SK-N-SH treated with all-trans-retinoic acid at 6 μM for 48 hours (cell line): ENCODE data around the gene EPHB4.
"Not testable (repeated sequence)": the region's sequence is repeated elsewhere in the genome, so short reads cannot be mapped to it uniquely, and the experiment has no call there.

Experiments used
- ATAC-seq: fragments of 200-7000 bp; cut with Tn5 transposase; 3 replicates; pipeline ENCODE4 v1.9.1; 2020; ENCODE audit warnings: mild to moderate bottlenecking, moderate library complexity
- ARNTL ChIP-seq: fragments of 450-650 bp; formaldehyde crosslinking; IDR thresholded peaks from 2 replicates; pipeline ENCODE4 v1.5.0; 2020; ENCODE audit warnings: low read depth, mild to moderate bottlenecking, moderate library complexity, borderline replicate concordance
- BACH2 ChIP-seq: fragments of 250-450 bp; sonication (Bioruptor Pico); IDR thresholded peaks from 2 replicates; pipeline ENCODE4 v1.9.0; 2021; ENCODE audit warnings: mild to moderate bottlenecking, borderline replicate concordance
- CSDC2 ChIP-seq: fragments of 250-450 bp; sonication (Bioruptor Pico); IDR thresholded peaks from 2 replicates; pipeline ENCODE4 v1.5.0; 2020; ENCODE audit warnings: mild to moderate bottlenecking, moderate library complexity
- ESRRG ChIP-seq: fragments of 250-450 bp; sonication (Bioruptor Pico); IDR thresholded peaks from 2 replicates; pipeline ENCODE4 v1.6.1; 2021; ENCODE audit warnings: mild to moderate bottlenecking
- OSR1 ChIP-seq: fragments of 250-450 bp; sonication (Bioruptor Pico); IDR thresholded peaks from 2 replicates; pipeline ENCODE4 v1.8.0; 2022; ENCODE audit warnings: moderate library complexity, mild to moderate bottlenecking, inconsistent platforms
- PPARA ChIP-seq: fragments of 250-450 bp; sonication (Bioruptor Pico); IDR thresholded peaks from 2 replicates; pipeline ENCODE4 v1.5.0; 2020; ENCODE audit warnings: mild to moderate bottlenecking, borderline replicate concordance
- RARB ChIP-seq: fragments of 250-450 bp; sonication (Bioruptor Pico); IDR thresholded peaks from 2 replicates; pipeline ENCODE4 v1.8.0; 2021; ENCODE audit warnings: mild to moderate bottlenecking, moderate library complexity
- SNAI2 ChIP-seq: fragments of 250-450 bp; sonication (Bioruptor Pico); IDR thresholded peaks from 2 replicates; pipeline ENCODE4 v1.5.0; 2020; ENCODE audit warnings: mild to moderate bottlenecking, moderate library complexity
- TCF4 ChIP-seq: fragments of 250-450 bp; sonication (Bioruptor Pico); IDR thresholded peaks from 2 replicates; pipeline ENCODE4 v1.8.0; 2021; ENCODE audit warnings: mild to moderate bottlenecking, moderate library complexity, borderline replicate concordance
- TOX ChIP-seq: fragments of 250-450 bp; sonication (Bioruptor Pico); IDR thresholded peaks from 2 replicates; pipeline ENCODE4 v1.8.0; 2021; ENCODE audit warnings: mild to moderate bottlenecking, moderate library complexity, borderline replicate concordance
- ZC3H10 ChIP-seq: fragments of 250-450 bp; sonication (Bioruptor Pico); IDR thresholded peaks from 2 replicates; pipeline ENCODE4 v1.5.1; 2021; ENCODE audit warnings: mild to moderate bottlenecking, moderate library complexity
- ZFP3 ChIP-seq: fragments of 250-450 bp; sonication (Bioruptor Pico); IDR thresholded peaks from 2 replicates; pipeline ENCODE4 v1.5.0; 2020; ENCODE audit warnings: mild to moderate bottlenecking, moderate library complexity
- ZFP30 ChIP-seq: fragments of 450-650 bp; formaldehyde crosslinking; IDR thresholded peaks from 2 replicates; pipeline ENCODE4 v1.5.0; 2022; ENCODE audit warnings: mild to moderate bottlenecking, moderate library complexity
- ZNF70 ChIP-seq: fragments of 450-650 bp; formaldehyde crosslinking; IDR thresholded peaks from 2 replicates; pipeline ENCODE4 v1.5.0; 2020; ENCODE audit warnings: mild to moderate bottlenecking, moderate library complexity
- TF ChIP-seq, protein P1 (sequence below): fragments of 250-450 bp; sonication (Bioruptor Pico); IDR thresholded peaks from 2 replicates; pipeline ENCODE4 v1.8.0; 2020; ENCODE audit warnings: mild to moderate bottlenecking, moderate library complexity, borderline replicate concordance
- TF ChIP-seq, protein P2 (sequence below): fragments of 250-450 bp; sonication (Bioruptor Pico); IDR thresholded peaks from 2 replicates; pipeline ENCODE4 v1.5.1; 2021; ENCODE audit warnings: mild to moderate bottlenecking, moderate library complexity
- TF ChIP-seq, protein P3 (sequence below): fragments of 250-450 bp; sonication (Bioruptor Pico); IDR thresholded peaks from 2 replicates; pipeline ENCODE4 v1.5.0; 2020; ENCODE audit warnings: mild to moderate bottlenecking, moderate library complexity

The EPHB4 gene

DNA sequence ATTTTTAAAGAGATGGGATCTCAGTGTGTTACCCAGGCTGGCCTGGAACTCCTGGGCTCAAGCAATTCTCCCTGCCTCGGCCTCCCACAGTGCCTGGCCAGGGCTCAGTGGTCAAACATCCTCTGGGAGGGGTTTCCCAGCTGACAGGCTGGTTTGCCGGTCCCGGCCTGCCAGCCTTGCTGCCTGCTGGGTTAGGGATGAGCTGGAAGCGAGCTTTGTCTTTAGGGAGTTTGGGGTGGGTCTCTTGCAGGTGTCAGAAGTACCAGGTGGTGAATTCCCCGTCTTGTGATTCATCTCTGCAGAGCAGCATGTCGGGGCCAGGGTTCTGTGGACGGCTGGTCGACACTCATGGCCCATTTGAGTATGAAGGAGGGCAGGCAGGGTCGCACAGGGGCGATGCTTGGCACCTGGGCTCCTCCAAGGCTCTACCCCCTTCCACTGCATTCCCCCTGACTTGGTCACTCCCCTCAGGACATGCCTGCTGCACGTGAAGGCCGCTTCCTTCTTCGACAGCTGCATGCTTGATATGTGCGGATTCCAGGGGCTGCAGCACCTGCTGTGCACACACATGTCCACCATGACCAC, 63.7 kb downstream of the EPHB4 start:
- no peak for ATAC-seq
- TF ChIP-seq, protein P1, sequence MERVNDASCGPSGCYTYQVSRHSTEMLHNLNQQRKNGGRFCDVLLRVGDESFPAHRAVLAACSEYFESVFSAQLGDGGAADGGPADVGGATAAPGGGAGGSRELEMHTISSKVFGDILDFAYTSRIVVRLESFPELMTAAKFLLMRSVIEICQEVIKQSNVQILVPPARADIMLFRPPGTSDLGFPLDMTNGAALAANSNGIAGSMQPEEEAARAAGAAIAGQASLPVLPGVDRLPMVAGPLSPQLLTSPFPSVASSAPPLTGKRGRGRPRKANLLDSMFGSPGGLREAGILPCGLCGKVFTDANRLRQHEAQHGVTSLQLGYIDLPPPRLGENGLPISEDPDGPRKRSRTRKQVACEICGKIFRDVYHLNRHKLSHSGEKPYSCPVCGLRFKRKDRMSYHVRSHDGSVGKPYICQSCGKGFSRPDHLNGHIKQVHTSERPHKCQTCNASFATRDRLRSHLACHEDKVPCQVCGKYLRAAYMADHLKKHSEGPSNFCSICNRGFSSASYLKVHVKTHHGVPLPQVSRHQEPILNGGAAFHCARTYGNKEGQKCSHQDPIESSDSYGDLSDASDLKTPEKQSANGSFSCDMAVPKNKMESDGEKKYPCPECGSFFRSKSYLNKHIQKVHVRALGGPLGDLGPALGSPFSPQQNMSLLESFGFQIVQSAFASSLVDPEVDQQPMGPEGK (CRISPR knock-in tag): no peak
- TF ChIP-seq BACH2 (CRISPR knock-in tag) (no peak), PPARA (CRISPR knock-in tag) (no peak), OSR1 (CRISPR knock-in tag) (no peak), ARNTL (CRISPR knock-in tag) (no peak), ESRRG (CRISPR knock-in tag) (no peak)

DNA sequence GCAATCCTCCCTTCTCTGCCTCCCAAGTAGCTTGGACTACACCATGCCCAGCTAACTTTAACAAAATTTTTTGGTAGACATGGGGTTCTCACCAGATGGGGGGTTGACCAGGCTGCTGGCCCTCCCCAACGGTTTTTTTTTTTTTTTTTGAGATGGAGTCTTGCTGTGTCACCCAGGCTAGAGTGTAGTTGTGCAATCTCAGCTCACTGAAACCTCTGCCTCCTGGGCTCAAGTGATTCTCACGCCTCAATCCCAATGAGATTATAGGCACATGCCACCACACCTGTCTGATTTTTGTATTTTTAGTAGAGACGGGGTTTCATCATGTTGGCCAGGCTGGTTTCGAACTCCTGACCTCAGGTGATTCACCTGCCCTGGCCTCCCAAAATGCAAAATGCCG, 64.5 kb downstream of the EPHB4 start:
- not testable (repeated sequence) for ATAC-seq

DNA sequence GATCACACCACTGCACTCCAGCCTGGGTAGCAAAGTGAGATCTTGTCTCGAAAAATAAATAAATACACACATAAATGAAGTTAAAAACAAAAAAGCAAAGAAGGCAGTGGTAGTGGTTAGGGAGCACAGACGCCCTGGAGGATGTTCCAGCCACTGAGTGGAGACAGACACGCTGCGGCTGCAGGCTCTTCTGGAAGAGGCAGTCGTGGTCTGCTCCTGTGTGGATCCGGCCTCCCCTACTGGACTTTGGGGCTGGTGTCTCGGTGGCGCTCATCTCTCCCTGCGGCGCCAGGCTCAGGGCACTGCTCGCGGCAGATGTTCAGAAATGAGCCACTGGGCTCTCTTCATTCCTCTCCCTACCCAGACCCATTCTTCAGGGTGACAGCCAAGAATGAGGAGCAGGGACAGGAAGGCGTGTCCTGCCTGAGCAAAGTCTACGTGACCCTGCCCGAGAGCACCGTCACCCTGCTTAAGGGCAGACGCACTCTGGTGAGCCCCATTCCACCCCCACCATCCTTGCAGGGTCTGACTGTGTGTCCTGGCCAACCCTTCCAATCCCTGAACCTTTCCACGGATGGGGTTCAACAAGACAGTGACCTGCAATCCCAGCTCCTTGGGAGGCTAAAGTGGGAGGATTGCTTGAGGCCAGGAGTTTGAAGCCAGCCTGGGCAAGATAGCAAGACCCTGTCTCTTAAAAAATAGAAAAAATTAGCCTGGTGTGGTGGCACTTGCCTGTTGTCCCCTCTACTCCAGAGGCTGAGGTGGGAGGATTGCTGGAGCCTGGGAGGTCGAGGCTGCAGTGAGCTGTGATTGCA, 67.8 kb downstream of the EPHB4 start:
- peak; percentile 45 for ATAC-seq
- TF ChIP-seq ESRRG (CRISPR knock-in tag) (no peak), TCF4 (CRISPR knock-in tag) (no peak), ZNF70 (CRISPR knock-in tag) (no peak), SNAI2 (no peak)
- TF ChIP-seq, protein P2, sequence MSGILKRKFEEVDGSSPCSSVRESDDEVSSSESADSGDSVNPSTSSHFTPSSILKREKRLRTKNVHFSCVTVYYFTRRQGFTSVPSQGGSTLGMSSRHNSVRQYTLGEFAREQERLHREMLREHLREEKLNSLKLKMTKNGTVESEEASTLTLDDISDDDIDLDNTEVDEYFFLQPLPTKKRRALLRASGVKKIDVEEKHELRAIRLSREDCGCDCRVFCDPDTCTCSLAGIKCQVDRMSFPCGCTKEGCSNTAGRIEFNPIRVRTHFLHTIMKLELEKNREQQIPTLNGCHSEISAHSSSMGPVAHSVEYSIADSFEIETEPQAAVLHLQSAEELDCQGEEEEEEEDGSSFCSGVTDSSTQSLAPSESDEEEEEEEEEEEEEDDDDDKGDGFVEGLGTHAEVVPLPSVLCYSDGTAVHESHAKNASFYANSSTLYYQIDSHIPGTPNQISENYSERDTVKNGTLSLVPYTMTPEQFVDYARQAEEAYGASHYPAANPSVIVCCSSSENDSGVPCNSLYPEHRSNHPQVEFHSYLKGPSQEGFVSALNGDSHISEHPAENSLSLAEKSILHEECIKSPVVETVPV: no peak

DNA sequence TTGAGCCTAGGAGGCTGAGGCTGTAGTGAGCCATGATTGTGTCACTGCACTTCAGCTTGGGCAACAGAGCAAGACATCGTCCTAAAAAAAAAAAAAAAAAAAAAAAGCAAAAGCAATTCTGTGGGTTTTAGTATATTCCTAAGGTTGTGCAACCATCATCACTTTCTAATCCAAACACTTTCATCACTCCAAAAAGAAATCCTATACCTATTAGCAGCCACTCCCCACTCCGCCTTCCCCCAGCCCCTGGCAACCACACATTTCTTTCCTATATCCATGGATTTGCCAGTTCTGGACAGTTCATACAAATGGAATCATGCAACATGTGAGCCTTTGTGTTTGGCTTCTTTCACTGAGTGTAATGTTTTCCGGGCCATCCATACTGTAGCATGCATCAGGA, 73.6 kb downstream of the EPHB4 start:
- TF ChIP-seq RARB (CRISPR knock-in tag) (no peak), BACH2 (CRISPR knock-in tag) (no peak), CSDC2 (CRISPR knock-in tag) (no peak), TCF4 (CRISPR knock-in tag) (no peak), ZFP3 (CRISPR knock-in tag) (no peak), ZNF70 (CRISPR knock-in tag) (no peak), ZFP30 (CRISPR knock-in tag) (no peak), ARNTL (CRISPR knock-in tag) (no peak), OSR1 (CRISPR knock-in tag) (no peak), PPARA (CRISPR knock-in tag) (no peak)
- TF ChIP-seq, protein P3, sequence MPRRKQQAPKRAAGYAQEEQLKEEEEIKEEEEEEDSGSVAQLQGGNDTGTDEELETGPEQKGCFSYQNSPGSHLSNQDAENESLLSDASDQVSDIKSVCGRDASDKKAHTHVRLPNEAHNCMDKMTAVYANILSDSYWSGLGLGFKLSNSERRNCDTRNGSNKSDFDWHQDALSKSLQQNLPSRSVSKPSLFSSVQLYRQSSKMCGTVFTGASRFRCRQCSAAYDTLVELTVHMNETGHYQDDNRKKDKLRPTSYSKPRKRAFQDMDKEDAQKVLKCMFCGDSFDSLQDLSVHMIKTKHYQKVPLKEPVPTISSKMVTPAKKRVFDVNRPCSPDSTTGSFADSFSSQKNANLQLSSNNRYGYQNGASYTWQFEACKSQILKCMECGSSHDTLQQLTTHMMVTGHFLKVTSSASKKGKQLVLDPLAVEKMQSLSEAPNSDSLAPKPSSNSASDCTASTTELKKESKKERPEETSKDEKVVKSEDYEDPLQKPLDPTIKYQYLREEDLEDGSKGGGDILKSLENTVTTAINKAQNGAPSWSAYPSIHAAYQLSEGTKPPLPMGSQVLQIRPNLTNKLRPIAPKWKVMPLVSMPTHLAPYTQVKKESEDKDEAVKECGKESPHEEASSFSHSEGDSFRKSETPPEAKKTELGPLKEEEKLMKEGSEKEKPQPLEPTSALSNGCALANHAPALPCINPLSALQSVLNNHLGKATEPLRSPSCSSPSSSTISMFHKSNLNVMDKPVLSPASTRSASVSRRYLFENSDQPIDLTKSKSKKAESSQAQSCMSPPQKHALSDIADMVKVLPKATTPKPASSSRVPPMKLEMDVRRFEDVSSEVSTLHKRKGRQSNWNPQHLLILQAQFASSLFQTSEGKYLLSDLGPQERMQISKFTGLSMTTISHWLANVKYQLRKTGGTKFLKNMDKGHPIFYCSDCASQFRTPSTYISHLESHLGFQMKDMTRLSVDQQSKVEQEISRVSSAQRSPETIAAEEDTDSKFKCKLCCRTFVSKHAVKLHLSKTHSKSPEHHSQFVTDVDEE: no peak
- ATAC-seq: no peak

DNA sequence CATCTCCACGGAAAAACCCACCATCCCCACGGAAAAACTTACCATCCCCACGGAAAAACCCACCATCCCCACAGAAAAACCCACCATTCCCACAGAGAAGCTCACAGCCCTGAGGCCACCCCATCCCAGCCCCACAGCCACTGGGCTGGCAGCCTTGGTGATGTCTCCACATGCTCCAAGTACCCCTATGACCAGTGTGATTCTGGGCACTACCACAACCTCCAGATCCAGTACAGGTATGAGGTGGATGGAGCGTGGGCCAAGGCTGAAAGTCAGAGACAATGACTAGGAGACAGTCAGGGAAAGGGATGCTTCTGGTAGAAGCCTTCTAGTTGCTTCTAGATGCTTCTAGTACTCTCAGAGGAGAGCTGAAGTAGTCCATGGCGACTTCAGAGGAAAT, 74.3 kb downstream of the EPHB4 start:
- peak; percentile 38 for ATAC-seq
- no peak for TF ChIP-seq TCF4 (CRISPR knock-in tag)
- TF ChIP-seq ZFP3 (CRISPR knock-in tag): no peak
- no peak for TF ChIP-seq RARB (CRISPR knock-in tag)
- TF ChIP-seq, protein P1 (CRISPR knock-in tag): no peak
- no peak for TF ChIP-seq ZC3H10
- TF ChIP-seq, protein P2: no peak
- no peak for TF ChIP-seq TOX (CRISPR knock-in tag)
- no peak for TF ChIP-seq ZFP30 (CRISPR knock-in tag)
